ENCODE measurements around the gene SERINC5. TPM values are rescaled to one million over a fixed set of nuclear protein-coding genes. Genes with fewer than 3 reads are reported as not detected.

The SERINC5 gene
- polyA plus RNA-seq, 4 donors = 51.9 to 60.6 (median 54.9) TPM

DNA sequence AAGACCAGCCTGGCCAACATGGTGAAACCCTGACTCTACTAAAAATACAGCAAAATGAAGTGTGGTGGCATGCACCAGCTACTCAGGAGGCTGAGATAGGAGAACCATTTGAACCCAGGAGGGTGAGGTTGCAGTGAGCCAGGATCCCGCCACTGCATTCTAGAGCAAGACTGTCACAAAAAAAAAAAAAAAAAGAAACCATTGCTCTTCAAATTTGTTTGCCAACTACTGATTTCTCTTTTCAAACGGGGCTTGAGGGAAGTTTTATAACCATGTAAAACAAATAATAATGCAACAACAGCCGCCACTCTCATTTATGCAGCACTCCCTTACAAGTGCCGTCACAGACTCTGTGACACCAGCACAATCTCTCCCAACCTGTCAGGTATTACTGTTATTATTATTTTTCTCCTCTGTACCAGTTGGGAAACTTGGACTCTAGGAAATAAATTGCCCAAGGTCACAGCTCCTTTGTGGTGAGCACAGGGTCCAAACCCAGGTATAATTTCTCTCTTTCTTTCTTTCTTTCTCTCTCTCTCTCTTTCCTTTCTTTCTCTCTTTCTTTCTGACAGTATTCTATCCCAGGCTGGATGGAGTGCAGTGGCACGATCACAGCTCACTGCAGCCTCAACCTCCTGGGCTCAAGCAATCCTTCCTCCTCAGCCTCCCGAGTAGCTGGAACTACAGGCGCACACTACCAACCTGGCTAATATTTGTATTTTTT, 25.4 kb downstream of the SERINC5 start:
- DNase-seq (ENCODE audit: low read depth in 4 of 4, low spot score in 3 of 4) = no peak

DNA sequence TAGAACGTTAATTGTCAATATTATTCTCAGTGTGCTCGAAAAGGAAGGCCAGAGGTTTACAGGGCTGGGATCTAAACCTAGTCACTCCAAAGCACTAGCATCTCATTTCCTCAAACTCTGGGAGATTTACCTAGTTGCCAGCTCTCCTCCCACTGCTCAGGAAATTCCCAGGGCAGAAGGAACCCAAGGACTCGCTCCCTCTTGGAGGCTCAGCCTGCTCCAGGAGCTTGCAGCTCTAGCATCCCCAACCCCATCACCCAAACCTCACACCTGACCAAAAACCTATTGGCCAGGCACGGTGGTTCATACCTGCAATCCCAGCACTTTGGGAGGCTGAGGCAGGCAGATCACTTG, 26.0 kb downstream of the SERINC5 start:
- DNase-seq (ENCODE audit: low read depth in 4 of 4, low spot score in 3 of 4) = no peak

DNA sequence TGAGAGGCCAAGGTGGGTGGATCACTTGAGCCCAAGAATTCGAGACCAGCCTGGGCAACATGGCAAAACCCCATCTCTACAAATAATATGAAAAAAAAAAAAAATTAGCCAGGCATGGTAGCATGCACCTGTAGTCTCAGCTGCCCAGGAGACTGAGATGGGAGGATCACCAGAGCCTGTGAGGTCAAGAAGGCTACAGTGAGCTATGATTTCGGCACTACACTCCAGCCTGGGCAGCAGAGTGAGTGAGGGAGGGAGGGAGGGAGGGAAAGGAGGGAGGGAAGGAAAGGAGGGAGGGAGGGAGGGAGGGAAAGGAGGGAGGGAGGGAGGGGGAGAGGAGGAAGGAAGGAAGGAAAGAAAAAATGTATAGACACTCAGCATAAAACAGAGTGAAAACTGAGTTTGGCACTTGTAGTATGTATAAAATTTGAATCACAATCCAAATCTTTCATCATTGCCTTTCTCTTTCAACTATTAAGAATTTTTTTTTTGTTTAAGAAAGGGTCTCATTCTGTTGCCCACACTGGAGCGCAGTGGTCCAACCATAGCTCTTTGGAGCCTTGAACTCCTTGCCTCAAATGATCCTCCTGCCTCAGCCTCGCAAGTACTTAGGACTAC, 27.8 kb downstream of the SERINC5 start:
- no peak for DNase-seq (ENCODE audit: low read depth in 4 of 4, low spot score in 3 of 4)

- DNase-seq (ENCODE audit: low read depth in 4 of 4, low spot score in 3 of 4) = no peak
Observed at GRCh38 chr5:80225934-80226326, 29.9 kb downstream of the SERINC5 start.

DNA sequence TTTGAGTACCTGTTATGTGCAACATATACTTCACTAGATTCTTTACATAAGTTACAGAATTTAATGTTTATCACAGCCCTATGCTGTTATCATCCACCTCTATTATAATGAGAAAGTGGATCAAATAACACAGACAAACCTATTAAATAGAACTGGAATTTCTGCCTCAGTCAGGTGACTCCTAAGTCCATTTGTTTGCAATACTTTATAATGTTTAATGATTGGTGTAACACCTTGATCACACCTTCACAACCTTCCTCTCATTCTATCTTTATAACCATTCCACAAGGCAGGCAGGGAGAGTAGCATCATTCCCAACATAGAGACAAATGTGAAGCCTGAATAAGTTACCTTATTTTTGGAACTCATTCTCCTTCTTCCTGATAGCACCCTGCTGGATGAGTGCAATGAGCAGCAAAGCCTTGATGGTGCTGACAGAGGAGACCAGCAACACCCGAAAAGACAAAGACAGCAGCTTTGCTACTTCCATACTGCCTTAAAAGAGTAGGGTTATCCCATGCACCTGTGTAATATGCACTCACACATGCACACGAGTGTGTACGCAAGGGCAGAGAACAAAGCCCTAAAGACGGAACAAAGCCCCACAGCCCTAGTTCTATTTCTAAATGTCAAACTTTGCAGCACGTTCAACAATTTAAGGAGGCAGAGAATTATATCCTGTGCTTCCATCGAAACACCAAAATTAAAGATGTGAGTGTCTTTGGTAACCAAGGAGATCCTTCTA, 30.5 kb downstream of the SERINC5 start:
- no peak for DNase-seq (ENCODE audit: low read depth in 4 of 4, low spot score in 3 of 4)

- no peak for DNase-seq (ENCODE audit: low read depth in 4 of 4, low spot score in 3 of 4)
Observed at GRCh38 chr5:80223561-80223960, 32.3 kb downstream of the SERINC5 start.

GRCh38 chr5:80220245-80220897, 35.5 kb downstream of the SERINC5 start:
- no peak for DNase-seq (ENCODE audit: low read depth in 4 of 4, low spot score in 3 of 4)

DNA sequence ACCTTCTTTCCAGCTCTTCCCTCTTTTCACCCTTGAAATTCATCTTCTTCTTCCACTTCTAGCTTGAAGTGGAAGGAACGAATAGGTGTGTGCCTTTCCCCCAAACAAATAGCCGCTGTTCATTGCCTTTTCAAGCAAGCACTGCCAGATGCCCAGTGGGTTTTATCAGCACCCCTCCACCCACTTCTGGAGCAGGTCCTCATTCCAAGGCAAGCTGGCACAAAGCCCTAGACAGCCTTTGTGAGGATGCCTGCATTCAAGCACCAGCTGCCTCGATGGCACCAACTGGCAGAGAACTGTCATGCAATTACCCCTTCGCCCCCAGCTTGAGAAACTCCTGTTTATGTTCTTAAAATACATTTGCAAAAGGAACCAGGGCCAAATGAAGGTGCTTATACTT, 36.5 kb downstream of the SERINC5 start:
- no peak for DNase-seq (ENCODE audit: low read depth in 4 of 4, low spot score in 3 of 4)

GRCh38 chr5:80217667-80218066, 38.2 kb downstream of the SERINC5 start:
- DNase-seq (ENCODE audit: low read depth in 4 of 4, low spot score in 3 of 4) = no peak

DNA sequence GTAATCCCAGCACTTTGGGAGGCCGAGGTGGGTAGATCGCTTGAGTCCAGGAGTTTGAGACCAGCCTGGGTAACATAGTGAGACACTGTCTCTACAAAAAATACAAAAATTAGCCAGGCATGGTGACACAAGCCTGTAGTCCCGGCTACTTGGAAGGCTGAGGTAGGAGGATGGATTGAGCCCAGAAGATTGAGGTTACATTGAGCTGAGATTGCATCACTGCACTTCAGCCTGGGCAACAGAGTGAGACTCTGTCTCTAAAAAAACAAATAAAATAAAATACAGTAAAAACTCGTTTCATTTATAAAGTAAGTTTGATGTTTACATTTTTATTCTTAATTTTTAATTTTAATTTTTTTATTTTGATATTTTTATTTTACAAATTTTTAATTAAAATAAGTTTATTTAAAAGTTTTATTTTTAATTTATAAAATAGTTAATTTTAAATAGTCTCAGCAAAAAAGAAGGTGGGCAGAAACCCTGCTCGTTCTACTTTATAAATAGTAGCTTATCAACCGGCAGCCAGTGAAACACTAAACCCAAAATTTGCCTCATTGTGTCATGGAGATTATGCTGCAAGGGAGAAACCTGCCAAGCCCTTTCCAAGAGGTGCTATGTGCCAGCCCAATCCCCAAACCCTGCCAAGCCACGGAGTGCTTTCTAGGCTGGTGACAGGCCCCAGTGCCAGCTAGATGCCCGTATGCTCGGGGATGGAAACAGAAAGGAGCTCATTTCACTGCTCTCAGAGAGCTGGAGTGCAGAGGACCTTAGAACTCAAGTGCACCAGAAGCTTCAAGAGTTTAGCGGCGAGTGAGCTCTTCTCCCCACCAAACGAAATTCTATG, 38.9 kb downstream of the SERINC5 start:
- no peak for DNase-seq (ENCODE audit: low read depth in 4 of 4, low spot score in 3 of 4)

DNA sequence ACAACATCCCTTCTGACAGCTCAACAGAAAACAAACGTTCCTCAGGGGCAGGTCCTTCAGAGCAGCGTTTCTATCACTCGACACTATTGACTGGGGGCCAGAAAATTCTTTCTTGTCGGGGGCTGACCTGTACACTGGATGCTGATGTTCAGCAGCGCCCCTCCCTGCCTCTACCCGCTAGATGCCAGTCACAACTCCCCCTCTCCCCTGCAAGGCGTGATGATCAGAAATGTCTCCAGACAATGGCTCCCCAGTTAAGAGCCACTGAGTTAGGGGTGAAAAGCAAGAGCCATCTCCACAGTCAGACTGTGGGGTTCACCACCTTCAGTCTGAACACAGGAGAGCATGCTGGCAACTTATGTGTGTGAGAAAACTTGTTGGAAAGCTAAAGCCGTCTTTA, 39.8 kb downstream of the SERINC5 start:
- no peak for DNase-seq (ENCODE audit: low read depth in 4 of 4, low spot score in 3 of 4)

- no peak for DNase-seq (ENCODE audit: low read depth in 4 of 4, low spot score in 3 of 4)
Observed at GRCh38 chr5:80215523-80215922, 40.3 kb downstream of the SERINC5 start.

DNA sequence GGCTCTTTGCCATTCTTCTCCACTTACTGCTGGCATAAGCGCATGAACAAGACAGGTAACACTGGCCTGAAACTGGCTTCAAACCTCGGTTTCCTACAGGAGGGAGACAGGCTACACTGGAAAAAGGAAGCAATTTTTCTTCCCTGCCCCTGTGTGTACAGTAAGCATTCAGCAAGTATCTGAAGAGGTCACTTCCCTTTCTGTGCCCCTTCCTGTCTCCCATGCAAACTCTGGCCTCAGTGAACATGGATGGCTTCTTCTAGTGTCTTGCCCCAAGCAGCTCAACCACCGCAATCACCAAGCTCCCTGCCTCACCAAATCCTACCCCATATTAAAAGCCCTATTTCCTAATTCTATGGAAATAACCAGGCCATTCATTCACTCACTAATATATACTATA, 42.4 kb downstream of the SERINC5 start:
- no peak for DNase-seq (ENCODE audit: low read depth in 4 of 4, low spot score in 3 of 4)

GRCh38 chr5:80212171-80212667, 43.6 kb downstream of the SERINC5 start:
- no peak for DNase-seq (ENCODE audit: low read depth in 4 of 4, low spot score in 3 of 4)

GRCh38 chr5:80211327-80211726, 44.5 kb downstream of the SERINC5 start:
- DNase-seq (ENCODE audit: low read depth in 4 of 4, low spot score in 3 of 4) = no peak

- DNase-seq (ENCODE audit: low read depth in 4 of 4, low spot score in 3 of 4) = no peak
Observed at GRCh38 chr5:80210014-80210413, 45.8 kb downstream of the SERINC5 start.

GRCh38 chr5:80208381-80208780, 47.5 kb downstream of the SERINC5 start:
- DNase-seq (ENCODE audit: low read depth in 4 of 4, low spot score in 3 of 4) = no peak

GRCh38 chr5:80207832-80208231, 48.0 kb downstream of the SERINC5 start:
- DNase-seq (ENCODE audit: low read depth in 4 of 4, low spot score in 3 of 4) = no peak

GRCh38 chr5:80206282-80206681, 49.6 kb downstream of the SERINC5 start:
- no peak for DNase-seq (ENCODE audit: low read depth in 4 of 4, low spot score in 3 of 4)

DNA sequence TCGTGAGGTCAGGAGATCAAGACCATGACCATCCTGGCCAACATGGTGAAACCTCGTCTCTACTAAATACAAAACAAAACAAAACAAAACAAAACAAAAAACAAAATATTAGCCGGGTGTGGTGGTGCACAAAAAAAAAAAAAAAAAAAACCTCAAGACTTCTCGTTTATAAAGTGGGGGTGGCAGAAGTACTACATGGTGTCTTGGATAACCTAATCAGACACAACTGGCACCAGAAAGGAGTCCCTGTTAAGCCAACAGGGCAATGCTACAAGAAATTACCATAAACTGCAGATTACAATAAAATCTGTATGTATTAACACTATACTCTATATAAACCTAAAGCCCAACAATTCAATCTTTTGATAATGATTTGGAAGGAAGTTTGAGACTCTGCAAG, 50.0 kb downstream of the SERINC5 start:
- no peak for DNase-seq (ENCODE audit: low read depth in 4 of 4, low spot score in 3 of 4)

Measured in right renal pelvis (tissue), 4 donors.